AG09309 (cell line): Measurements from ENCODE around the gene USP24.

Source experiments
- DNase-seq: peaks from one replicate; pipeline ENCODE4 v3.0.0-alpha.2; 2010; ENCODE audit warnings: low read depth
- H3K4me3 ChIP-seq: 2 replicates; pipeline ENCODE4 v1.5.1; 2011; ENCODE audit warnings: mild to moderate bottlenecking, low read depth, low read length, moderate library complexity; ENCODE audit not compliant: control insufficient read depth
- TF ChIP-seq, protein P1 (sequence below): IDR thresholded peaks from 2 replicates; pipeline ENCODE4 v1.5.1; 2011; ENCODE audit warnings: mild to moderate bottlenecking, low read depth, low read length, inconsistent platforms; ENCODE audit not compliant: insufficient read depth, control insufficient read depth; ENCODE audit errors: missing control alignments

USP24 gene

DNA sequence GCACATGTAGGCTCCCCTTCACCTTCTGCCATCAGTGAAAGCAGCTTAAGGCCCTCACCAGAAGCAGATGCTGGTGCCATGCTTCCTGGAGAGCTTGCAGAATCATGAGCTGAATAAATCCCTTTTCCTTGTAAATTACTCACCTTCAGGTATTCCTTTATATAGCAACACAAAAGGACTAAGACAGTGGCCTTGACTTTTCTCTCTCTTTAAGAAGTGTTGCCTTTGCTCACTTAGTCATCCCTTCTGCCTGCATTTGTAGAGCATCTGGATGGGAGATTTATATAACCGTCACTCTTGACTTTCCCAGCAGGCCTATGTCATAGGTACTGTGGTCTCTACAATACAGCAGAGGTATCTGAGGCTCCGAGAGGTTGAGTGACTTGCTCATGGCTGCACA is 172.2 kb downstream of the USP24 start:
- H3K4me3 ChIP-seq = no peak overlapping the region
- TF ChIP-seq, protein P1, sequence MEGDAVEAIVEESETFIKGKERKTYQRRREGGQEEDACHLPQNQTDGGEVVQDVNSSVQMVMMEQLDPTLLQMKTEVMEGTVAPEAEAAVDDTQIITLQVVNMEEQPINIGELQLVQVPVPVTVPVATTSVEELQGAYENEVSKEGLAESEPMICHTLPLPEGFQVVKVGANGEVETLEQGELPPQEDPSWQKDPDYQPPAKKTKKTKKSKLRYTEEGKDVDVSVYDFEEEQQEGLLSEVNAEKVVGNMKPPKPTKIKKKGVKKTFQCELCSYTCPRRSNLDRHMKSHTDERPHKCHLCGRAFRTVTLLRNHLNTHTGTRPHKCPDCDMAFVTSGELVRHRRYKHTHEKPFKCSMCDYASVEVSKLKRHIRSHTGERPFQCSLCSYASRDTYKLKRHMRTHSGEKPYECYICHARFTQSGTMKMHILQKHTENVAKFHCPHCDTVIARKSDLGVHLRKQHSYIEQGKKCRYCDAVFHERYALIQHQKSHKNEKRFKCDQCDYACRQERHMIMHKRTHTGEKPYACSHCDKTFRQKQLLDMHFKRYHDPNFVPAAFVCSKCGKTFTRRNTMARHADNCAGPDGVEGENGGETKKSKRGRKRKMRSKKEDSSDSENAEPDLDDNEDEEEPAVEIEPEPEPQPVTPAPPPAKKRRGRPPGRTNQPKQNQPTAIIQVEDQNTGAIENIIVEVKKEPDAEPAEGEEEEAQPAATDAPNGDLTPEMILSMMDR = no peak
- DNase-seq = no peak

DNA sequence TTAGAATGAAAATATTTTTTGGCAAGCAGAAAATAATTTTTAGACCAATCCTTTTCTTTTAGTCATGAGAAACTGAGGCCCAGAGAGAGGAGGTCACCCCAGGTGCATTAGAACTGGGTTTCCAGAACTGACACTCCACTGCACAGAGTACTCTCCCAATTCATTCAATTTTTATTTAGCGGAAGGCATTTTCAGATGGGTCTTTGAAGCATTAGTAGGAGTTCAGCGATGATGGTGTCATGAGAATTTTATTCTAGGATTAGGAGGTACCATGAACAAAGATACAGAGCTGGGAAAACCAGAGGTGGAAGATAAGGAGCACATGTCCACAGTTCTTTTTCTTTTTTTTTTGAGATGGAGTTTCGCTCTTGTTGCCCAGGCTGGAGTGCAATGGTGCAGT is 173.6 kb downstream of the USP24 start:
- TF ChIP-seq, protein P1 = no peak
- no peak for DNase-seq
- no peak overlapping the region for H3K4me3 ChIP-seq

DNA sequence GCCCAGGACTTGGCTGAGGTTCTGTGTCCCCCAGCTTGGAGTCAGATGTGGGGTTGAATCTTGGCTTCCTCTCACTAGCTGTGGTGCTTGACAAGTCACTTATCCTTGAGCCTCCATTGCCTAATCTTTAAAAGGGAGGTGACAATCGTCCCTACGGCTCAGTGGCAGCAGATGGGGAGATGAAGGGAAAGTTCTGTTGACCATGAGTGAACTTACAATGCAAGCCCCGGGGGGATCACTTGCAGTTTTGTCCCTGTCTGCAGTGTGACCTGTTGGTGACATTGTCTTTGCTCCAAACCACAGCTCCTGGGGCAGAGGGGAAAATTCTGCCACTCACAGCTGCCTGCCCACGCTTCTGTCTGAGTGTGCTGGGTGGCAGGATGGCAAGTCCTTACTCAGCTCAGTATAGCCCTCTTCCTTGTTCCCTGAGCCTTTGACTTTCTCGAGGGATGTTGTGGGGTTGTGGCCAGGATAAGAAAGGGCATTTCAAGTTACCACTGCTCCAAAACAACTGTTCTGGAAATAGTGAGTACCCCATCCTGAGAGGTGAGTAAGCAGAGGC is 174.2 kb downstream of the USP24 start:
- TF ChIP-seq, protein P1 = no peak
- DNase-seq = no peak
- H3K4me3 ChIP-seq = no peak overlapping the region

DNA sequence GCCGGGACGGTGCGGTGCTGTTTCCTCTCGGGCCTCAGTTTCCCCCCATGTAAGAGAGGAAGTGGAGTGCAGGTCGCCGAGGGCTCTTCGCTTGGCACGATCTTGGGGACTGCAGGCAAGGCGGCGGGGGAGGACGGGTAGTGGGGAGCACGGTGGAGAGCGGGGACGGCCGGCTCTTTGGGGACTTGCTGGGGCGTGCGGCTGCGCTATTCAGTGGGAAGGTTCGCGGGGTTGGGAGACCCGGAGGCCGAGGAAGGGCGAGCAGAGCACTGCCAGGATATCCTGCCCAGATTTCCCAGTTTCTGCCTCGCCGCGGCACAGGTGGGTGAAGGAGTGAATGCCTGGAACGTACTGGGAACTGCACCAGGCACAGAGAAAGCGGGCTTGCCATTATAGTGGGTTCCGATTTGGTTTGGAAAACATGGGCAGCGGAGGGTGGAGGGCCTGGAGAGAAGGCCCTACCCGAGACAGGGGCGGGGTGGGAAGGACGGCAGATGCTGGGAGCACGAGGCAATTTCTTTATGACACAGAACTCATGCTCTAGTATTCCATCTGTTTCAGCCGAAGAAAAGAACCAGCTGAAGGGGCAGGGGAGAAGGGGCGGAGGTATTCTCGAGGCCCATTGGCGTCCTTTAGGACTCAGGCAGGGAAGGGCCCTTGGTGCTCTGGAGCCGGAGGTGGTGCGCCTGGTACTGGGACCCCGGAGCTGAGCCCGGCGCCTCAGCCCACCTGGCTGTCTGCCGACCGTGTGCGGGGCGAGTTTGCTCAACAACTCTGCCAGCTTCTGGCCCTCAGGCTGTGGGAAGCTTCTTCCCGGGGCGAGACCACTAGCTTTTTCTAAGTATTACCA is 174.9 kb downstream of the USP24 start:
- TF ChIP-seq, protein P1 = no peak
- peak overlapping the region; percentile 18 for H3K4me3 ChIP-seq
- DNase-seq = no peak

DNA sequence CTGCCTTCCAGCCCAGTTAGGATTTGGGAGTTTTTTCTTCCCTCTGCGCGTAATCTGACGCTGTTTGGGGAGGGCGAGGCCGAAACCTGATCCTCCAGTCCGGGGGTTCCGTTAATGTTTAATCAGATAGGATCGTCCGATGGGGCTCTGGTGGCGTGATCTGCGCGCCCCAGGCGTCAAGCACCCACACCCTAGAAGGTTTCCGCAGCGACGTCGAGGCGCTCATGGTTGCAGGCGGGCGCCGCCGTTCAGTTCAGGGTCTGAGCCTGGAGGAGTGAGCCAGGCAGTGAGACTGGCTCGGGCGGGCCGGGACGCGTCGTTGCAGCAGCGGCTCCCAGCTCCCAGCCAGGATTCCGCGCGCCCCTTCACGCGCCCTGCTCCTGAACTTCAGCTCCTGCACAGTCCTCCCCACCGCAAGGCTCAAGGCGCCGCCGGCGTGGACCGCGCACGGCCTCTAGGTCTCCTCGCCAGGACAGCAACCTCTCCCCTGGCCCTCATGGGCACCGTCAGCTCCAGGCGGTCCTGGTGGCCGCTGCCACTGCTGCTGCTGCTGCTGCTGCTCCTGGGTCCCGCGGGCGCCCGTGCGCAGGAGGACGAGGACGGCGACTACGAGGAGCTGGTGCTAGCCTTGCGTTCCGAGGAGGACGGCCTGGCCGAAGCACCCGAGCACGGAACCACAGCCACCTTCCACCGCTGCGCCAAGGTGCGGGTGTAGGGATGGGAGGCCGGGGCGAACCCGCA is 175.7 kb downstream of the USP24 start, which contains the start of gene PCSK9:
Gene PCSK9, plus strand, starts transcription at position 207 of the 741 bp plus-strand sequence. Its CDS starts 290 bp downstream, at position 497.
- no peak for DNase-seq
- TF ChIP-seq, protein P1 = no peak
- peak within 1 kb of the TSS; percentile 18 for H3K4me3 ChIP-seq

DNA sequence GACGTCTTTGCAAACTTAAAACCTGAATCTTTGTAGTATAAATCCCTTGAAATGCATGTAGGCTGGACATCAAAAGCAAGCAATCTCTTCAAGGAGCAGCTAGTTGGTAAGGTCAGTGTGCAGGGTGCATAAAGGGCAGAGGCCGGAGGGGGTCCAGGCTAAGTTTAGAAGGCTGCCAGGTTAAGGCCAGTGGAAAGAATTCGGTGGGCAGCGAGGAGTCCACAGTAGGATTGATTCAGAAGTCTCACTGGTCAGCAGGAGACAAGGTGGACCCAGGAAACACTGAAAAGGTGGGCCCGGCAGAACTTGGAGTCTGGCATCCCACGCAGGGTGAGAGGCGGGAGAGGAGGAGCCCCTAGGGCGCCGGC is 176.2 kb downstream of the USP24 start:
- no peak for DNase-seq
- H3K4me3 ChIP-seq = no peak overlapping the region
- TF ChIP-seq, protein P1 = no peak
